ENCODE data around the gene LARGE1.

Gene LARGE1

DNA sequence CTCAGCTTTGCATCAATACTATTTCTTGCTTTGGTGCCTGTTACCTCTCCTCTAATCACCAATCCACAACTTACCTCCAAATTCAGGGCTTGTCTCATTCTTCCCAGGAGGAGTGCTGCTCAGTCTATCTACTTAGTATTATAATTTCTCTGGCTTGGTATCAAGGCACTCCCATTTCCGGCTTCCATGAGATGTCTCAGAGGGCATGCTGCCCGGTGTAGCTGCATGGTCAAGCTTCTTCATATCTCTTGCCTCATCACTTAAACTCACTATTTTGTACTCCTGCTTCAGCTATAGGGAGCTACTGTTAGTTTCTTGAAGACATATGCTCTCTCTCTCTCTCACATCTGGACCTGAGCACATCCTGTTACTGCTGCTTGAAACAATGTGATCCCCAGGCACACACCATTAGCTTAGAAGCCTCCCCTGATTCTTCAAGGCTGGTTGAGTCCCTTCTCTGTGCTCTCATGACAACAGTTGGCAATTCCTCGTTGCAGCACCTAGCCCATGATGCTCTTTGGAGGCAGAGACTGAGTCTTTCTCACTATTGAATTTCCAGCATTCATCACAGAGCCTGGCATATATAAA, 679.3 kb downstream of the LARGE1 start:
- no peak for DNase-seq (ENCODE audit: insufficient read length, low spot score)
- FAIRE-seq, result no peak
- TF ChIP-seq POLR2A (IDR thresholded peaks at IDR 0.05; ENCODE audit: low read depth, low read length), result no peak

GRCh38 chr22:33232071-33232470, 688.2 kb downstream of the LARGE1 start:
- no peak for FAIRE-seq
- DNase-seq (ENCODE audit: insufficient read length, low spot score), result no peak
- TF ChIP-seq POLR2A (IDR thresholded peaks at IDR 0.05; ENCODE audit: low read depth, low read length), result no peak

DNA sequence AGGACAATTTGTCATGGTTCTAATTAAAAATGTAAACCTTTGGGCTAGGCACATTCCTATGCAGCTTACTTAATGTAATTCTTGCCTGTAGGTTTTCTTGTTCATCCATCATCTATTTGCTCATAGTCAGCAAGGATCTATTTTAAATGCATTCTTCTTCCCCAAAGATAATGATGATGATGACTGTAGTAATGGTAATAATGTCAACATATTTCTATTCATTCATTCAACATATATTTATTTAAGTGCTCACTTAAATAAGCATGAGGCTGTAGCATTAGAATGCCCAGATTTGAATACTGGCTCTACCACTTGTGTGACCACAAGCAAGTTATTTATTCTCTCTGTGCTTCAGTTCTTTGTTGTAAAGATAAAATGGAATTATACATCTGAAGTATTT, 692.5 kb downstream of the LARGE1 start:
- DNase-seq (ENCODE audit: insufficient read length, low spot score) (no peak), FAIRE-seq (no peak)
- TF ChIP-seq POLR2A (IDR thresholded peaks at IDR 0.05; ENCODE audit: low read depth, low read length), result no peak

GRCh38 chr22:33224841-33225240, 695.4 kb downstream of the LARGE1 start:
- no peak for TF ChIP-seq POLR2A (IDR thresholded peaks at IDR 0.05; ENCODE audit: low read depth, low read length)
- FAIRE-seq, result no peak
- no peak for DNase-seq (ENCODE audit: insufficient read length, low spot score)
